T-cell (primary cell): Measurements from ENCODE around the gene GNAO1. TPM values are rescaled to one million over a fixed set of nuclear protein-coding genes. Genes with fewer than 3 reads are reported as not detected.

Experiments
- ATAC-seq, 4 experiments: fragments of 200-7000 bp in 3 of 4; fragments of 150-1000 bp in 1 of 4; cut with Tn5 transposase; replicated peaks in 1 of 4; 1 replicate in 3 of 4; 2 replicates in 1 of 4; pipeline ENCODE4 v1.10.0; 2021; ENCODE audit warnings: moderate library complexity in 3 of 4, mild to moderate bottlenecking in 2 of 4, moderate number of reproducible peaks in 1 of 4
- CTCF ChIA-PET, 2 donors: fragments of 300-600 bp; sonication (Branson Sonifier 250); formaldehyde crosslinking; loops; one replicate each; lab custom pipeline; 2022; ENCODE audit warnings: antibody characterized with exemption in 2 of 2; lab: Charles Lee
- POLR2A ChIA-PET, 2 donors: fragments of 300-600 bp; sonication (Branson Sonifier 250); formaldehyde crosslinking; loops; one replicate each; lab custom pipeline; 2022; ENCODE audit warnings: antibody characterized with exemption in 2 of 2; lab: Charles Lee
- DNase-seq, 35 experiments: peaks; one replicate each; pipeline versions ENCODE4 v3.0.0 to v3.0.0-alpha.2; 2013 to 2023
- H3K27ac ChIP-seq: one replicate; pipeline ENCODE4 v1.5.1; 2013; ENCODE audit warnings: low read length
- H3K27me3 ChIP-seq, 2 experiments: replicated peaks in 1 of 2; 1 replicate in 1 of 2; 2 replicates in 1 of 2; pipeline versions ENCODE4 v1.6.1 to v1.7.0; 2013; ENCODE audit warnings: low read length in 1 of 2, mixed read lengths in 1 of 2; ENCODE audit not compliant: control insufficient read depth in 2 of 2, insufficient read depth in 2 of 2; ENCODE audit errors: extremely low read depth in 1 of 2
- H3K36me3 ChIP-seq, 2 donors: 1 replicate in 1 of 2; 2 replicates in 1 of 2; pipeline versions ENCODE4 v1.6.1 to v1.7.0; 2013; ENCODE audit warnings: low read length in 1 of 2; ENCODE audit not compliant: control insufficient read depth in 2 of 2, insufficient read depth in 1 of 2; ENCODE audit errors: extremely low read depth in 1 of 2
- H3K4me1 ChIP-seq, 2 experiments: 1 replicate in 1 of 2; 2 replicates in 1 of 2; pipeline versions ENCODE4 v1.6.1 to v1.7.0; 2013; ENCODE audit warnings: low read length in 2 of 2, mixed read lengths in 1 of 2; ENCODE audit not compliant: insufficient read depth in 2 of 2, control insufficient read depth in 1 of 2; ENCODE audit errors: extremely low read depth in 1 of 2
- H3K4me3 ChIP-seq, 2 donors: 1 replicate in 1 of 2; 2 replicates in 1 of 2; pipeline versions ENCODE4 v1.5.1 to v1.7.0; 2013; ENCODE audit warnings: mild to moderate bottlenecking in 2 of 2, low read length in 1 of 2, moderate library complexity in 1 of 2; ENCODE audit not compliant: control insufficient read depth in 1 of 2; ENCODE audit errors: extremely low read depth in 1 of 2
- H3K9me3 ChIP-seq: 2 replicates; pipeline ENCODE4 v1.7.0; 2013
- H3K27ac Mint-ChIP-seq, 2 donors: one replicate each; pipeline ENCODE4 v1.8.0; 2020 to 2021; ENCODE audit warnings: mild to moderate bottlenecking in 2 of 2, mixed read lengths in 2 of 2
- H3K27me3 Mint-ChIP-seq, 2 donors: one replicate each; pipeline ENCODE4 v1.8.0; 2021 to 2022; ENCODE audit warnings: mixed read lengths in 2 of 2
- H3K36me3 Mint-ChIP-seq: one replicate; pipeline ENCODE4 v1.8.0; 2021; ENCODE audit warnings: mixed read lengths
- H3K4me1 Mint-ChIP-seq, 3 donors: one replicate each; pipeline ENCODE4 v1.8.0; 2020 to 2022; ENCODE audit warnings: mixed read lengths in 3 of 3, mild to moderate bottlenecking in 1 of 3
- H3K4me3 Mint-ChIP-seq, 3 donors: one replicate each; pipeline ENCODE4 v1.8.0; 2020 to 2022; ENCODE audit warnings: mild to moderate bottlenecking in 3 of 3, mixed read lengths in 3 of 3, moderate library complexity in 3 of 3
- H3K9me3 Mint-ChIP-seq, 3 donors: one replicate each; pipeline ENCODE4 v1.8.0; 2020 to 2022; ENCODE audit warnings: mixed read lengths in 3 of 3
- WGBS: methylation state at CpG from one replicate; pipeline ENCODE4 v1.1.5; 2013; ENCODE audit warnings: missing lambda C conversion rate; ENCODE audit not compliant: insufficient coverage; 5-methylcytosine and 5-hydroxymethylcytosine counted together
- total RNA-seq, 35 experiments: library from RNA in 6 of 35; stranded (reverse) in 6 of 35; fragments of 120-200 nt in 1 of 35; gene quantifications; one replicate each; pipeline versions ENCODE4 v1.2.1 to v1.2.4 and lab custom pipeline; 2013 to 2026

GNAO1 gene
- total RNA-seq (10 to 100 TPM in 3 of 5 donors, 1 to 10 TPM in 2; 3.9 to 14.2 (median 12.6) TPM), total RNA-seq (lab: John Stamatoyannopoulos, UW) (0.85 to 16.5 (median 3.9) reads per million in 29 experiments)
- total RNA-seq (2013) = 4.3 TPM

GRCh38 chr16:56191156-56191815 is at the start of gene GNAO1:
Gene GNAO1, plus strand, starts transcription at chr16:56191489. Its CDS starts 747 bp downstream, at chr16:56192236.
- peaks cover 26 to 35% of the 10 kb centered on the region in 2 donors for H3K27me3 Mint-ChIP-seq
- ChIA-PET CTCF (interaction anchor here (0.6 to 1.6 kb wide), 3 partner anchors 10 to 79 kb away, joined by 3 to 10 read pairs (median 3); no protein-coding TSS in a partner anchor), POLR2A (interaction anchor here in 1 of 2 donors (0.5 to 0.7 kb wide), 2 partner anchors 53 to 727 kb away, joined by 3 to 4 read pairs; no protein-coding TSS in a partner anchor)
- peak within 1 kb of the TSS in 1 of 2 donors; percentile 25 for H3K27ac Mint-ChIP-seq
- Histone ChIP-seq H3K27ac (peak within 1 kb of the TSS; percentile 11), H3K4me1 (peaks cover 12 to 39% of the 10 kb centered on the region in 2 experiments), H3K9me3 (no peaks in the 10 kb centered on the region), H3K4me3 (peak within 1 kb of the TSS; percentile 61 to 74), H3K27me3 (peaks cover 19 to 33% of the 10 kb centered on the region in 2 experiments), H3K36me3 (no peaks in the 10 kb centered on the region)
- WGBS = under 1% methylated on average over 78 of the region's 91 CpGs
- DNase-seq (peak in 33 of 35 experiments; percentile 14 to 88 (median 43)), ATAC-seq (peak; percentile 75 to 81 (median 80))
- H3K4me1 Mint-ChIP-seq = peaks cover 18 to 35% (median 31%) of the 10 kb centered on the region in 3 donors
- H3K9me3 Mint-ChIP-seq = no peaks in the 10 kb centered on the region
- peak within 1 kb of the TSS; percentile 77 to 79 (median 77) for H3K4me3 Mint-ChIP-seq
- no peaks in the 10 kb centered on the region for H3K36me3 Mint-ChIP-seq

DNA sequence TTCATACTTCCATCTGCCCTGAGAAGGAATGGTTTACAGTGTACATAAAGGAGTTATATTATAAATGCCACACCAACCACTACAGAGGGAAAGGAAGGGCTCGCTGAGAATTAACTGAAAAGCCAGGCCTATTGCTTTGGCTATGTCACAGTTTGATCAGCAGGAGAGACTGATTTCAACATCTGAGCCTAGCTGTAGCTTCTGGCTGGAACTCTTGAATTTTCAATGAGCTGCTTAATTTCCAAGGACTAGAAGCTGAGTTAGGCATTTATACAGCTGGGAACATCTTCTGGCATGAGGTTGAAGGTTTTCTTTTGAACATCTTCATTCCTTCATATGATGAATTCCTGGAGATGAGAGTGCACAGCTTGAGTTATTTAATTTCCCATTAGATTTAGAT is 47.6 kb upstream of the GNAO1 start:
- CTCF ChIA-PET = no interaction called here
- H3K4me1 ChIP-seq = no peaks in the 10 kb centered on the region

GRCh38 chr16:56145369-56145768 is 45.9 kb upstream of the GNAO1 start:
- Mint-ChIP-seq H3K27me3 (peaks cover 14 to 31% of the 10 kb centered on the region in 2 donors), H3K27ac (no peak overlapping the region)
- no peak for ATAC-seq

More for the DNA sequence above, 47.6 kb upstream of the GNAO1 start:
- no peaks in the 10 kb centered on the region for H3K4me1 Mint-ChIP-seq
- no peaks in the 10 kb centered on the region for H3K36me3 Mint-ChIP-seq
- H3K4me3 Mint-ChIP-seq = no peak overlapping the region
- no peaks in the 10 kb centered on the region for H3K36me3 ChIP-seq
- no peaks in the 10 kb centered on the region for H3K9me3 ChIP-seq
- H3K9me3 Mint-ChIP-seq = no peaks in the 10 kb centered on the region
- H3K27ac ChIP-seq = no peak overlapping the region
- H3K27me3 Mint-ChIP-seq = peaks cover 14 to 34% of the 10 kb centered on the region in 2 donors
- H3K27me3 ChIP-seq = no peaks in the 10 kb centered on the region
- DNase-seq (no peak), ATAC-seq (no peak)
- WGBS = no CpG with 5 or more reads among the region's 1 CpG
- POLR2A ChIA-PET = no interaction called here
- no peak overlapping the region for H3K4me3 ChIP-seq
- H3K27ac Mint-ChIP-seq = no peak overlapping the region

GRCh38 chr16:56151621-56152020 is 39.7 kb upstream of the GNAO1 start:
- H3K9me3 ChIP-seq = no peaks in the 10 kb centered on the region
- no peak overlapping the region for H3K4me3 ChIP-seq
- DNase-seq (no peak), ATAC-seq (no peak)
- CTCF ChIA-PET = interaction anchor here in 1 of 2 donors (0.7 kb wide), 1 partner anchor 85 kb away, joined by 4 read pairs; no protein-coding TSS in a partner anchor
- Mint-ChIP-seq H3K4me3 (no peak overlapping the region), H3K27me3 (peaks cover 6 to 15% of the 10 kb centered on the region in 2 donors), H3K4me1 (no peaks in the 10 kb centered on the region), H3K9me3 (peaks cover 0 to 4% (median 0%) of the 10 kb centered on the region in 3 donors), H3K36me3 (no peaks in the 10 kb centered on the region), H3K27ac (no peak overlapping the region)
- no peaks in the 10 kb centered on the region for H3K4me1 ChIP-seq
- no CpG with 5 or more reads among the region's 2 CpGs for WGBS
- peaks cover 0 to 3% of the 10 kb centered on the region in 2 experiments for H3K27me3 ChIP-seq
- POLR2A ChIA-PET = no interaction called here
- no peak overlapping the region for H3K27ac ChIP-seq
- H3K36me3 ChIP-seq = no peaks in the 10 kb centered on the region

More at GRCh38 chr16:56145369-56145768, 45.9 kb upstream of the GNAO1 start:
- H3K9me3 ChIP-seq = no peaks in the 10 kb centered on the region
- no peak overlapping the region for H3K27ac ChIP-seq
- WGBS = no CpG with 5 or more reads among the region's 2 CpGs
- Mint-ChIP-seq H3K4me3 (no peak overlapping the region), H3K9me3 (no peaks in the 10 kb centered on the region), H3K4me1 (no peaks in the 10 kb centered on the region), H3K36me3 (no peaks in the 10 kb centered on the region)
- DNase-seq = no peak
- POLR2A ChIA-PET = no interaction called here
- H3K27me3 ChIP-seq = no peaks in the 10 kb centered on the region
- H3K4me3 ChIP-seq = no peak overlapping the region
- no peaks in the 10 kb centered on the region for H3K36me3 ChIP-seq
- CTCF ChIA-PET = interaction anchor here in 1 of 2 donors (1.5 kb wide), 1 partner anchor 173 kb away, joined by 3 read pairs; no protein-coding TSS in a partner anchor
- H3K4me1 ChIP-seq = no peaks in the 10 kb centered on the region

GRCh38 chr16:56161658-56162057 is 29.6 kb upstream of the GNAO1 start:
- POLR2A ChIA-PET = no interaction called here
- ATAC-seq (no peak), DNase-seq (no peak)
- Mint-ChIP-seq H3K27me3 (peaks cover 0 to 3% of the 10 kb centered on the region in 2 donors), H3K4me3 (no peak overlapping the region), H3K27ac (no peak overlapping the region), H3K4me1 (peaks cover 0 to 5% (median 0%) of the 10 kb centered on the region in 3 donors), H3K9me3 (no peaks in the 10 kb centered on the region), H3K36me3 (no peaks in the 10 kb centered on the region)
- Histone ChIP-seq H3K27me3 (no peaks in the 10 kb centered on the region), H3K4me3 (no peak overlapping the region), H3K9me3 (no peaks in the 10 kb centered on the region), H3K27ac (no peak overlapping the region), H3K36me3 (no peaks in the 10 kb centered on the region), H3K4me1 (no peaks in the 10 kb centered on the region)
- WGBS = 91% methylated on average over 4 of the region's 4 CpGs
- CTCF ChIA-PET = no interaction called here

GRCh38 chr16:56163089-56163488 is 28.2 kb upstream of the GNAO1 start:
- Mint-ChIP-seq H3K4me3 (no peak overlapping the region), H3K27ac (no peak overlapping the region), H3K36me3 (no peaks in the 10 kb centered on the region), H3K9me3 (no peaks in the 10 kb centered on the region), H3K27me3 (peaks cover 0 to 3% of the 10 kb centered on the region in 2 donors), H3K4me1 (peaks cover 0 to 5% (median 0%) of the 10 kb centered on the region in 3 donors)
- no peaks in the 10 kb centered on the region for H3K36me3 ChIP-seq
- H3K27ac ChIP-seq = no peak overlapping the region
- no peaks in the 10 kb centered on the region for H3K4me1 ChIP-seq
- no peak overlapping the region for H3K4me3 ChIP-seq
- ChIA-PET POLR2A (interaction anchor here in 1 of 2 donors (0.5 kb wide), 1 partner anchor 86 kb away, joined by 3 read pairs; no protein-coding TSS in a partner anchor), CTCF (no interaction called here)
- H3K9me3 ChIP-seq = no peaks in the 10 kb centered on the region
- 100% methylated on average over 1 of the region's 1 CpG for WGBS
- DNase-seq (no peak), ATAC-seq (no peak)
- H3K27me3 ChIP-seq = no peaks in the 10 kb centered on the region
